HG03558 (cell line): ENCODE data around the gene JAKMIP1.

Source experiments
- ATAC-seq: cut with Tn5 transposase; IDR thresholded peaks from one replicate; pipeline ENCODE4 v1.9.1; 2021; ENCODE audit warnings: moderate number of reproducible peaks; ENCODE audit not compliant: unreplicated experiment; ENCODE audit errors: extremely low read depth

Gene JAKMIP1

GRCh38 chr4:6123976-6124375 lies 76.4 kb downstream of the JAKMIP1 start:
- no peak for ATAC-seq

- no peak for ATAC-seq
Measured at GRCh38 chr4:6123541-6123940, 76.8 kb downstream of the JAKMIP1 start.

GRCh38 chr4:6123116-6123515 lies 77.2 kb downstream of the JAKMIP1 start:
- ATAC-seq = no peak

GRCh38 chr4:6122496-6122895 lies 77.9 kb downstream of the JAKMIP1 start:
- ATAC-seq = no peak

- no peak for ATAC-seq
Measured at GRCh38 chr4:6121941-6122340, 78.4 kb downstream of the JAKMIP1 start.

- no peak for ATAC-seq
Measured at GRCh38 chr4:6121276-6121850, 79.0 kb downstream of the JAKMIP1 start.

- no peak for ATAC-seq
Measured at GRCh38 chr4:6120361-6120760, 80.0 kb downstream of the JAKMIP1 start.

GRCh38 chr4:6119507-6120020 lies 80.8 kb downstream of the JAKMIP1 start:
- no peak for ATAC-seq

GRCh38 chr4:6118201-6118600 lies 82.1 kb downstream of the JAKMIP1 start:
- no peak for ATAC-seq

- no peak for ATAC-seq
Measured at GRCh38 chr4:6116696-6117285, 83.6 kb downstream of the JAKMIP1 start.

- ATAC-seq = no peak
Measured at GRCh38 chr4:6115746-6116586, 84.4 kb downstream of the JAKMIP1 start.

- ATAC-seq = no peak
Measured at GRCh38 chr4:6115342-6115741, 85.0 kb downstream of the JAKMIP1 start.

GRCh38 chr4:6114601-6115000 lies 85.7 kb downstream of the JAKMIP1 start:
- no peak for ATAC-seq

- no peak for ATAC-seq
Measured at GRCh38 chr4:6114181-6114580, 86.2 kb downstream of the JAKMIP1 start.

- no peak for ATAC-seq
Measured at GRCh38 chr4:6113641-6114040, 86.7 kb downstream of the JAKMIP1 start.

- ATAC-seq = no peak
Measured at GRCh38 chr4:6112606-6113290, 87.6 kb downstream of the JAKMIP1 start.

- no peak for ATAC-seq
Measured at GRCh38 chr4:6111354-6111960, 88.9 kb downstream of the JAKMIP1 start.

- ATAC-seq = no peak
Measured at GRCh38 chr4:6110681-6111353, 89.5 kb downstream of the JAKMIP1 start.

GRCh38 chr4:6109842-6110560 lies 90.3 kb downstream of the JAKMIP1 start:
- ATAC-seq = no peak
